ENCODE measurements around the gene TMEM184A.

GRCh38 chr7:1536743-1537534, 19.1 kb downstream of the TMEM184A start:
- TF ChIP-seq CTCF (conservative IDR thresholded peaks at IDR 0.05) (no peak), EZH2 (IDR thresholded peaks at IDR 0.05; ENCODE audit: low read depth) (no peak)

Measured in PC-9 (cell line).